ENCODE measurements around the gene CABP5. TPM values are rescaled to one million over a fixed set of nuclear protein-coding genes. Genes with fewer than 3 reads are reported as not detected.

The CABP5 gene
- total and polyA plus RNA-seq, 9 donors, result not detected

DNA sequence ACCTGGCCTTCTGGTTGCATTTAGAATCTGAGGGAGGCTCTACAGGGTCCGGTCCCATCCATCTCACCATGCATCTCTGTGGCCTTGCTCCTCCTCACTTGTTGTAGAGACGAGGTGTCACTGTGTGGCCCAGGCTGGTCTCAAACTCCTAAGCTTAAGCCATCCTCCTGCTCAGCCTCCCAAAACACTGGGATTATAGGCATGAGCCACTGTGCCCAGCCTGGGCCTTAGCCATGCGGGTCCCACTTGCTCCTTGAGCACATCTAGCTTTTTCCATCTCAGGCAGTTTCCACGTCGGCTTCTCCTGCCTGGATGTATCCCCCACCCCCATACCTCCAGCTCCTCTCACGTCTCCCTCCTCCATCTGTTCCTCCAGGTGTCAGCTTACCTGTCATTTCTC lies 39.6 kb downstream of the CABP5 start:
- H3K4me1 ChIP-seq (ENCODE audit: insufficient read depth), result no peaks in the 10 kb centered on the region
- no peaks in the 10 kb centered on the region for H3K9me3 ChIP-seq
- no peak for DNase-seq
- no peaks in the 10 kb centered on the region for H3K36me3 ChIP-seq
- H3K27ac ChIP-seq, result no peak overlapping the region
- intact Hi-C loops (cut with DNase I), result no loop called here
- no peaks in the 10 kb centered on the region for H3K27me3 ChIP-seq
- no peak overlapping the region for H3K4me3 ChIP-seq
- no peak for TF ChIP-seq EP300 (IDR thresholded peaks at IDR 0.05)
- TF ChIP-seq POLR2A (IDR thresholded peaks at IDR 0.05), result no peak
- TF ChIP-seq, protein P1, sequence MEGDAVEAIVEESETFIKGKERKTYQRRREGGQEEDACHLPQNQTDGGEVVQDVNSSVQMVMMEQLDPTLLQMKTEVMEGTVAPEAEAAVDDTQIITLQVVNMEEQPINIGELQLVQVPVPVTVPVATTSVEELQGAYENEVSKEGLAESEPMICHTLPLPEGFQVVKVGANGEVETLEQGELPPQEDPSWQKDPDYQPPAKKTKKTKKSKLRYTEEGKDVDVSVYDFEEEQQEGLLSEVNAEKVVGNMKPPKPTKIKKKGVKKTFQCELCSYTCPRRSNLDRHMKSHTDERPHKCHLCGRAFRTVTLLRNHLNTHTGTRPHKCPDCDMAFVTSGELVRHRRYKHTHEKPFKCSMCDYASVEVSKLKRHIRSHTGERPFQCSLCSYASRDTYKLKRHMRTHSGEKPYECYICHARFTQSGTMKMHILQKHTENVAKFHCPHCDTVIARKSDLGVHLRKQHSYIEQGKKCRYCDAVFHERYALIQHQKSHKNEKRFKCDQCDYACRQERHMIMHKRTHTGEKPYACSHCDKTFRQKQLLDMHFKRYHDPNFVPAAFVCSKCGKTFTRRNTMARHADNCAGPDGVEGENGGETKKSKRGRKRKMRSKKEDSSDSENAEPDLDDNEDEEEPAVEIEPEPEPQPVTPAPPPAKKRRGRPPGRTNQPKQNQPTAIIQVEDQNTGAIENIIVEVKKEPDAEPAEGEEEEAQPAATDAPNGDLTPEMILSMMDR (IDR thresholded peaks at IDR 0.05), result no peak
- 56 to 70% (median 62%) methylated on average over 6 of the region's 6 CpGs for WGBS, 3 donors

DNA sequence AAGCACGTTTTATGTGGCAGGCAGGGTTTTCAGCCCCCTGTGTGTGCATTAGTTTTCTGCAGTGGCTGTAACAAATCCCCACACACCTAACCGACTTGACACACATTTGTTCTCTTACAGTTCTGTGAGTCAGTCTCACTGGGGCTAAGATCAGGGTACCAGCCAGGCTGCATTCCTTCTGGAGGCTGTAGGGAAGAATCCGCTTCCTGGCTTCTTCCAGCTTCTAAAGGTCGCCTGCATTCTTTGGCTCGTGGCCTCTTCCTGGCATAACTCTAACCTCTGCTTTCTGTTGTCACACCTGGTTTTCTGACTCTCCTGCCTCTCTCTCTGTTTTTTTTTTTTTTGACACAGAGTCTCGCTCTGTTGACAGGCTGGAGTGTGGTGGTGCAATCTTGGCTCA lies 43.0 kb downstream of the CABP5 start:
- Histone ChIP-seq H3K27ac (no peak overlapping the region), H3K4me3 (no peak overlapping the region), H3K9me3 (no peaks in the 10 kb centered on the region), H3K4me1 (ENCODE audit: insufficient read depth) (no peaks in the 10 kb centered on the region), H3K27me3 (no peaks in the 10 kb centered on the region), H3K36me3 (no peaks in the 10 kb centered on the region)
- 76 to 84% (median 82%) methylated on average over 6 of the region's 6 CpGs for WGBS, 3 donors
- DNase-seq, result no peak
- TF ChIP-seq POLR2A (IDR thresholded peaks at IDR 0.05), result no peak
- TF ChIP-seq, protein P1 (IDR thresholded peaks at IDR 0.05), result no peak
- TF ChIP-seq EP300 (IDR thresholded peaks at IDR 0.05), result no peak
- intact Hi-C loops (cut with DNase I), result no loop called here

DNA sequence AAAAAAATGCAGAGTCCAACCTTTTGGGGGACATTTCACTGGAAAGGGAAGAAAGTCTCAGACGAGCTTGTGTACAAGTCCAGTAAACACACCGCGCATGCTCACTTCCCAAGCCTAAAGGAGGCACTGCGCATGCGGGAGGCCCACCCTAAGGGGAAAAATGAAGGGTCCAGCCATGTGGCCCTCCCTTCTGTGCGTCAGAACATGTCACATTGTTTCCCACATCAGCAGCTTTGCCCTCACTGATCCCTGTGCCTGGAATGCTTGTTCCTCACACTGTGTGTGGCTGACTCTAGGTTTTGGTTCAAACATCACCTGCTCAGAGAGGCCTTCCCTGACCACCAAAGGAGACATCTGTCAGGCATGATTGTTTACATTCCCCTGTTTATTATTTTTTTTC lies 45.1 kb downstream of the CABP5 start:
- Histone ChIP-seq H3K27me3 (no peaks in the 10 kb centered on the region), H3K4me1 (ENCODE audit: insufficient read depth) (no peaks in the 10 kb centered on the region), H3K4me3 (no peak overlapping the region), H3K9me3 (no peaks in the 10 kb centered on the region), H3K36me3 (no peaks in the 10 kb centered on the region), H3K27ac (no peak overlapping the region)
- 79 to 89% (median 88%) methylated on average over 6 of the region's 6 CpGs for WGBS, 3 donors
- no peak for TF ChIP-seq EP300 (IDR thresholded peaks at IDR 0.05)
- TF ChIP-seq, protein P1 (IDR thresholded peaks at IDR 0.05), result no peak
- no peak for TF ChIP-seq POLR2A (IDR thresholded peaks at IDR 0.05)
- no peak for DNase-seq
- intact Hi-C loops (cut with DNase I), result no loop called here

DNA sequence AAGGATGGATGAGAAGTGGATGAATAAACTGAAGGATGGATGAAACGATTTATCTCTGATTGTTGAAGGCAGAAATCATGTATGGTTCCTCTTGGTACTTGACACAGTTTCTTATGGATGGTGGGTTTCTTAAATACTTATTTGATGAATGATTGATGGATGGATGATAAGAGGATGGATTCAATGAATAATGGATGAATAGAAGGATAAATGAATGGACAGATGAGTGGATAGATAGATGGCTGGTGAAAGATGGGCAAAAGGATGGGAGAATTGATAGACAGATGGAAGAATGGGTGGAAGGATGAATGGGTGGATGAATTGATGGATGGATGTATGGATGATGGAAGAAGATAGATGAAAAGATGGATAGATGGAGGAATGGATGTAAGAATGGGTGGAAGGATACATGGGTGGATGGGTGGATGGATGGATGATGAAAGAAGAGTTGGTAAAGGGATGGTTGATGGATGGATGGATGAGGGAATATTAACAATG lies 47.6 kb downstream of the CABP5 start:
- no peaks in the 10 kb centered on the region for H3K27me3 ChIP-seq
- intact Hi-C loops (cut with DNase I), result no loop called here
- WGBS, 3 donors, result 68 to 81% (median 69%) methylated on average over 1 of the region's 1 CpG

More for the DNA sequence above, 47.6 kb downstream of the CABP5 start:
- no peaks in the 10 kb centered on the region for H3K36me3 ChIP-seq
- TF ChIP-seq POLR2A (IDR thresholded peaks at IDR 0.05) (no peak), EP300 (IDR thresholded peaks at IDR 0.05) (no peak)
- TF ChIP-seq, protein P1 (IDR thresholded peaks at IDR 0.05), result no peak
- no peak overlapping the region for H3K4me3 ChIP-seq
- H3K27ac ChIP-seq, result no peak overlapping the region
- DNase-seq, result no peak
- H3K4me1 ChIP-seq (ENCODE audit: insufficient read depth), result no peaks in the 10 kb centered on the region
- H3K9me3 ChIP-seq, result no peaks in the 10 kb centered on the region
